ENCODE data around the gene TBC1D10B. TPM values are rescaled to one million over a fixed set of nuclear protein-coding genes. Genes with fewer than 3 reads are reported as not detected.

Gene TBC1D10B
- total RNA-seq, 1 experiment from 2014 or later, result 36.0 TPM

DNA sequence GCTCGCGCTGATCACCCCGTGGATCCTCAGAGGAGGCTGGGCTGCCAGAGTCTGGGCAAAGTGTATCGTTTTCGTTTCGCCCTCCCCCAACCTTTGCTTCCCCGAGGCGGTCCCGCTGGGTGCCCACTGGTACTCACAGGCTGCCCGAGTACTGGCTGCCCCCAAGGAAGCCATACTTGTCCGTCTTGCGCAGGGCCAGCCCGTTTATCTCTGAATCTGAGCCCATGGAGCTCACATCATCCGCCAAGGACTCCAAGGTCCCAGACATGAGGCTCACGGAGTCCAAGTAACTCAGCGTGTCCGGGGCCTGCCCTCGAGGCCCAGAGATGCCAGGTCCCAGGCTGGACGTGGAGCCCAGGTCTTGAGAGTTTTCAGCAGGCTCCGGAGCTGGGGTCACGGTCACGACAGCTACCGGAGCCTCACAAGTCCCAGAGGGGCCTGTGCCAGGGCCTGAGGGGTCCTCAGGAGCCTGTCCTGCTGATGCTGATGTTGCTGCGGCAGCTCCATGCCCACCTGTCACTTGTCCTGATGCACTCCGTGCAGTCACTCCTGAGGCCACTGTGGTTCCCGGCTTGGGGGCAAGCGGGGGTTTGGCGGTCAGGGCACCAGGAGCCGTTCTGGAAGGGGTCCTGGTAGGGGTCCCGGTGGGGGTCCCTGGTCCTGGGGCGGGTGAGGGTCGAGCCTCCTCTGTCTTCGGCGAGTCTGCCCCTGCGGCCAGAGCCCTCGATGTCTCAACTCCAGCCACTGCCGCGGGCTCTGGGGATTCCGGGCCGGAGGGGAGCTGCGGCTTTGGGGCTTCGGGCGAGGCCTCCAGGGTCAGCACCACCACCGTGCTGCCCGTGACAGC lies 980 bp downstream of the TBC1D10B start:
- DNase-seq, result peak in 1 of 2 experiments; percentile 44
- H3K4me3 ChIP-seq, result peak overlapping the region; percentile 70
- peaks cover 23% of the 10 kb centered on the region for H3K36me3 ChIP-seq
- H3K9me3 ChIP-seq (replicated peaks), result no peaks in the 10 kb centered on the region
- H3K27ac ChIP-seq, result no peak overlapping the region; the same call in 1 of the 2 replicates
- no peaks in the 10 kb centered on the region for H3K27me3 ChIP-seq
- peaks cover 22% of the 10 kb centered on the region for H3K4me1 ChIP-seq

DNA sequence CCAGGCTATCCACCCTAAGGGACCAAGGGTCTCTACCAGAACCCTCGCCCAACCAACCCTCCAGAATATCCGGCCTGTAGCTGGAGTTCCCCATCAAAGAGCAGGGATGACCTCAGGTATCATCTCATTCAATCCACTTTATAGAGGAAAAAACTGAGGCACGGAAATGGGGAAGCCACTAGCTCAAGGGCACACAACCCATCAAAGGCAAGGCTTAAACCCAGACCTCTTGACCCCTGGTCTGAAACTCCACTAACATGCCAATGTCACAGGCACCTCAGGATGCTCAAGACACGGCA lies 1.6 kb downstream of the TBC1D10B start:
- DNase-seq, result no peak
- Histone ChIP-seq H3K27me3 (no peaks in the 10 kb centered on the region), H3K36me3 (peaks cover 26% of the 10 kb centered on the region), H3K4me1 (peaks cover 22% of the 10 kb centered on the region), H3K27ac (no peak overlapping the region), H3K9me3 (replicated peaks) (no peaks in the 10 kb centered on the region), H3K4me3 (peak overlapping the region; percentile 70)

DNA sequence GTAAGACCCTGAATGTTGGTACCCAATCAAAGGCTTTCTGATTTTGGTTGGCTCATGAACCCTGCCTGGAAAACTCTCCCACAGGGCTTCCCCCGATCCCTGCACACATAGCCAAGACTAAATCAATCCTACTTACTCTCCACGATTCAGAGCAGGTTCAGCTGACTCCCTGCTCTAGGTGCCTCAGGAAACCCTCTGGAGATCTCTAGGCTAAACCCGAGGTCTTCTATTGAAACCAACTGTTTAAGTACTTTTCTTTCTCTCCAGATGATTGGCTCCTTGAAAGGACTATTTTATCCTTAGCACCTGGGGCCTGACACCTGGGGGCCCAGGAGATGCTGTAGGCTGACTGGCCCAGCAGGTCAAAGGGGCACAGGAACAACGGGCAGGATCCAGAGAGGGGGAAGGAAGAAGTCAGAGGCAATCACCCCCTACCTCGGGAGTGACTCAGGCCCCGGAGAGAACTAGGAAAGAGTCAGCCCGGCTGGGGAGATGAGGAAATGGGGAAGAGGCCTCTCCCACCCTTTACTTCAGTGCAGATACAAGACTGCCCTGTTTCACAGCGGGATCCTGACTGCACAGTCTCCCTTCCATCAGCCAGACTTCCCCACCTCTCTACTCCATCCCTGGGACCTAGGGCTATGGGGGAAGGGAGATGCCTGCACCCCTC lies 2.0 kb downstream of the TBC1D10B start:
- Histone ChIP-seq H3K36me3 (peaks cover 27% of the 10 kb centered on the region), H3K27me3 (no peaks in the 10 kb centered on the region), H3K4me1 (peaks cover 22% of the 10 kb centered on the region), H3K9me3 (replicated peaks) (no peaks in the 10 kb centered on the region), H3K4me3 (peak overlapping the region; percentile 70), H3K27ac (no peak overlapping the region)
- peak in 1 of 2 experiments; percentile 36 for DNase-seq

DNA sequence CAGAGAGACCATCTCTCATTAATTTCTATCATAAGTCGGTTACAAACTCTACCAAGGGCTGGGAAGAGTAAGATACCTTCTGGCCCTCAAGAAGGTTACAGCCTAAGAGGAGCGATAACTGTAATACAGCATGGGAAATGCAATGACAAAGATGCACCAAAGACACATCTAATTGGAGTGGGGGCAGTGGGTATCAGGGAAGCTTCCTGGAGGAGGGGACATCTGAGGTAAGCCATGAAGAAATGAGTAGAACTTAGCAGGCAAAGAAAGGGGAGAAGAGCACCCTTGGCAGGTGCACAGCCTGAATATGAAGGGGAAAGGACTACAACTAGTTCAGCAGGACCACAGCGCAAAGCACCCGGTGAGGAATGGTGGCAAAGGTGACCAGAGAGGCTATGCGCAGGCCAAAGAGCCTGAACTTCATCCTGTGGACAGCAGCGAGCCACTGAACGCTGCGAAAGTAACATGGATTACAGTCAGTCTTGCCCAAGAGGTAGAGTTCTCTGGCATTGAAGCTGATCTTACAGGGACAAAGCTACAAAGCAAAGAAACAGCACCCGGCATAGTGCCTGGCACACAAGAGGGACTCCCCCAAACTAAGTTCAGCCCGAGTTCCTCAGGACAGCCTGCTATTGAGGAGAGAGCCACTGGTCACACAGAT lies 2.8 kb downstream of the TBC1D10B start:
- Histone ChIP-seq H3K4me1 (peaks cover 16% of the 10 kb centered on the region), H3K9me3 (replicated peaks) (no peaks in the 10 kb centered on the region), H3K4me3 (no peak overlapping the region; the same call in 1 of the 2 replicates), H3K36me3 (peaks cover 31% of the 10 kb centered on the region), H3K27me3 (no peaks in the 10 kb centered on the region), H3K27ac (no peak overlapping the region)
- DNase-seq, result no peak

DNA sequence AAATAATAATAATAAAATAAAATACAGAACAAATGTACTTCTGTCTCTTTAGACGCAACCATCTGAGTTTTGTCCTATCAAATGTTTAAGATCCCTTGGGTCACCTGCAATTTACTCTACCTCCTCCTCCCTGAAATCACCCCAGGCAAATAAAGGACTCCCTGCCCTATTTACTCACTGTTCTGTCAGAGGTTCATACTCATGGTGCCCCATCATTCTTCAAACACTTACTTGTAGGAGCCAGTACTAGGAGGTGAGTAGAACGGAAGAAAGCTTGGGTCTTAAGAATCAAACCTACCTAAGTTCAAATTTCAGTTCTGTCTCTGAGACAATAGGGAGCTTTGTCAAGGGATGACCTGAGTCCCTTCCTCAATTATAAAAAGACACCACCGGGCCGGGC lies 3.8 kb downstream of the TBC1D10B start:
- no peak overlapping the region for H3K4me3 ChIP-seq
- no peaks in the 10 kb centered on the region for H3K27me3 ChIP-seq
- no peaks in the 10 kb centered on the region for H3K9me3 ChIP-seq (replicated peaks)
- H3K27ac ChIP-seq, result no peak overlapping the region
- H3K4me1 ChIP-seq, result peaks cover 6% of the 10 kb centered on the region
- peaks cover 36% of the 10 kb centered on the region for H3K36me3 ChIP-seq
- no peak for DNase-seq

DNA sequence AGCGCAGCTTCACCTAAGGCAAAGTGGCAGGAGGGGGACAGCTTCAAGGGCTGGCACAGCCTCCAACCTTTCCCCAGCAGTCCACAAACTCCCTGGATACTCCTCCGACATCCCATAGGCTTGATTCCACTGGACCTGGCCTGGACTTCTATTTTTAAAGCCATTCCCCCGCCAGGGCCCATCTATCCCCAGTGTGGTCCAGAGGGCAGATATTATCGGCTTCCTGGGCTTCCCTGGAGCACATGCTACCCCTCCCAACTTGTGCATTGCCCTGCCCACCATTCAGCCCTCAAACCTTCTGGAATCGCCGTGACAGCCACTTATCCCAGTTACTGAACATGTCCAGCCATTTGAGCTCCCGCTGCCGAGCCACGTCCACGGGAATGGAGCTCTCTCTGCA lies 5.1 kb downstream of the TBC1D10B start:
- Histone ChIP-seq H3K27ac (no peak overlapping the region), H3K27me3 (no peaks in the 10 kb centered on the region), H3K36me3 (peaks cover 39% of the 10 kb centered on the region), H3K9me3 (replicated peaks) (no peaks in the 10 kb centered on the region), H3K4me1 (peaks cover 5% of the 10 kb centered on the region; the same call in 1 of the 2 replicates), H3K4me3 (no peak overlapping the region)
- no peak for DNase-seq

DNA sequence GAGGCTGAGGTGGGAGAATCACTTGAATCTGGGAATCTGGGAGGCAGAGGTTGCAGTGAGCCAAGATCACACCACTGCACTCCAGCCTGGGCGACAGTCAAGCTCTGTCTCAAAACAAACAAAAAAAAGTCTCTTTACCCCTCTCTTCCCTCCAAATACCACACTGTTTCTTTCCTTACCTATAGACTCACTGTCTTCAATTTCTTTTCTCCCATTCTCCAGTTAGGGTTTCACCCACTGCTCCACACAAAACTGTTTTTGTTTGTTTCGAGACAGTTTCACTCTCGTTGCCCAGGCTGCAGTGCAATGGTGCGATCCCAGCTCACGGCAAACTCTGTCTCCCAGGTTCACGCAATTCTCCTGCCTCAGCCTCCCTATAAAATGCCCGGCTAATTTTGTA lies 9.1 kb downstream of the TBC1D10B start:
- peaks cover 46% of the 10 kb centered on the region for H3K36me3 ChIP-seq

DNA sequence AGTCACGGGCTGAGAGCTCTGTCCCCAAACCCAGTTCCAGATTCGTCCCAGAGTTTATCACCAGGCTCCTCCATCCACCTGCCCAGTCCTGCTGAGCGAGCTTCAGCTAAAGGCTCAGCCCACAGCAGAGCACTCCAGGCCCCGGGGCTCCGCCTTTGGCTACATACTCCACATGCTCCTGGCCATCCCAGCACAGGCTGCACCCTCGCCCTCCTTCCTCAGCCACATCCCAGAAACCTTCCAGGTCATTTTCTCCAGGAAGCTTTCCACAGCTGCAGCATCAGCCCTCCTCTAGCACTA lies 10.5 kb downstream of the TBC1D10B start:
- no peaks in the 10 kb centered on the region for H3K9me3 ChIP-seq (replicated peaks)
- no peak overlapping the region for H3K27ac ChIP-seq
- DNase-seq, result no peak
- peaks cover 34% of the 10 kb centered on the region for H3K36me3 ChIP-seq
- H3K27me3 ChIP-seq, result no peaks in the 10 kb centered on the region
- H3K4me3 ChIP-seq, result no peak overlapping the region
- H3K4me1 ChIP-seq, result no peaks in the 10 kb centered on the region

More for the DNA sequence above, 9.1 kb downstream of the TBC1D10B start:
- Histone ChIP-seq H3K4me3 (no peak overlapping the region), H3K9me3 (replicated peaks) (no peaks in the 10 kb centered on the region), H3K27ac (no peak overlapping the region), H3K27me3 (no peaks in the 10 kb centered on the region), H3K4me1 (no peaks in the 10 kb centered on the region)
- DNase-seq, result no peak

DNA sequence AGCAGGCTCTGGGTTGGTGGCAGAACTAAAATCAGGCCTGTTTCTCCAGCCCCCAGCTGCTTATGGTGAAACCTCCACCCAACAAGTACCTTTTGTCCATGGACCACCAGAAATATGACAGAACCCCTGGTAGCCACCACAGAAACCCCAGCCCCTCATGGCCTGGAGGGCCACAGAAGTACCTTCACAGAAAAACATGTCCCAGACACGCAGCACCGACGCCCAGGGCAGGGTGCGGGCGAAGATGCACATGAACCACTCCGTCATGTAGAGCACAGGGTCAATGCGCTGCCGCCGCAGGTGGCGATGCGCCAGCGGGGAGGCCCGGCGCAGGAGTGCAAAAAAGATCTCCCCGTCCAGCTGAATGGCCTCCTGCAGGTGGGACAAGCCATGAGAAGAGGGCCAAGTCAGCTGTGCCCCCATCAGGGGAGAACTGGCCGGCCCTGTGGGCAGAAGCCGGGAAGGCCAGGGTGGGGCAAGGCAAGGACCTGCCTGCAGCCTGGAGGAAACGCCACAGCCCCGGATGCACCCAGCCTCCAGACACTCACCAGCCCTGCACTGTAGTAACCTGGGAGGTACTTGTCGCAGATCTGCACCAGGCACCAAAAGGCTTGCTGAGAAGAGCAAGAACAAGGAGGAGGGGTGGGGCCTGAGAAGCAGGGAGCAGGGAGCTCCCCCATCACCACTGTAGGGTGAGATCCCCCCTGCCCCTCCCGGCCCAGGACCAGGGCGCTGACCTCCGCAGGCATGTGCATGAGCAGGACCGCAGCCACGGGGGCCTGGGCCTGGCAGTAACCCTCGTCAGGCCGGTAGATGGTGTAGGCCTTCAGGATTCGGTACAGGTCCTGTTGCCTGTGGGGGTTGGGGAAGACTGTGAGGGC lies 11.1 kb downstream of the TBC1D10B start:
- H3K27ac ChIP-seq, result no peak overlapping the region

DNA sequence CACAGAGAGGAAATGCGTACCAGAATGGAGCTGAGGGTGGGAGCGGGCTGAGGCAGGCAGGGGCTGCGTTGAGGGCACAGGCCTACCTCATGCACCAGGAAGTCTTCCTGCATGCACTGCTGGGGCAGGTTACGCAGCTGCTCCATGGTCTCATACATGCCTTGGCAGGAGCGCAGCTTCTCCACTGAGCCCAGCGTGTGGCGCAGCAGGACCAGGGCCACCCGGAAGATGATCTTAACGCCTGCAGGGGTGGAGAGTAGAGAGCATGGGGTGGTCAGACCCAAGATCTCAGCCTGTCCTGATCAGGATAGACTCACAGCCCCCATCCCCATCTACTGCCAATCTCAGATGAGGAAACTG lies 11.7 kb downstream of the TBC1D10B start:
- Histone ChIP-seq H3K36me3 (peaks cover 31% of the 10 kb centered on the region; the same call in 1 of the 2 replicates), H3K27me3 (no peaks in the 10 kb centered on the region), H3K4me3 (no peak overlapping the region), H3K9me3 (replicated peaks) (no peaks in the 10 kb centered on the region), H3K4me1 (peaks cover 3% of the 10 kb centered on the region; the same call in 1 of the 2 replicates), H3K27ac (no peak overlapping the region)
- DNase-seq, result no peak

More for the DNA sequence above, 11.1 kb downstream of the TBC1D10B start:
- no peak for DNase-seq
- Histone ChIP-seq H3K9me3 (replicated peaks) (no peaks in the 10 kb centered on the region), H3K4me1 (no peaks in the 10 kb centered on the region; the same call in 1 of the 2 replicates), H3K27me3 (no peaks in the 10 kb centered on the region), H3K36me3 (peaks cover 28% of the 10 kb centered on the region), H3K4me3 (no peak overlapping the region)

DNA sequence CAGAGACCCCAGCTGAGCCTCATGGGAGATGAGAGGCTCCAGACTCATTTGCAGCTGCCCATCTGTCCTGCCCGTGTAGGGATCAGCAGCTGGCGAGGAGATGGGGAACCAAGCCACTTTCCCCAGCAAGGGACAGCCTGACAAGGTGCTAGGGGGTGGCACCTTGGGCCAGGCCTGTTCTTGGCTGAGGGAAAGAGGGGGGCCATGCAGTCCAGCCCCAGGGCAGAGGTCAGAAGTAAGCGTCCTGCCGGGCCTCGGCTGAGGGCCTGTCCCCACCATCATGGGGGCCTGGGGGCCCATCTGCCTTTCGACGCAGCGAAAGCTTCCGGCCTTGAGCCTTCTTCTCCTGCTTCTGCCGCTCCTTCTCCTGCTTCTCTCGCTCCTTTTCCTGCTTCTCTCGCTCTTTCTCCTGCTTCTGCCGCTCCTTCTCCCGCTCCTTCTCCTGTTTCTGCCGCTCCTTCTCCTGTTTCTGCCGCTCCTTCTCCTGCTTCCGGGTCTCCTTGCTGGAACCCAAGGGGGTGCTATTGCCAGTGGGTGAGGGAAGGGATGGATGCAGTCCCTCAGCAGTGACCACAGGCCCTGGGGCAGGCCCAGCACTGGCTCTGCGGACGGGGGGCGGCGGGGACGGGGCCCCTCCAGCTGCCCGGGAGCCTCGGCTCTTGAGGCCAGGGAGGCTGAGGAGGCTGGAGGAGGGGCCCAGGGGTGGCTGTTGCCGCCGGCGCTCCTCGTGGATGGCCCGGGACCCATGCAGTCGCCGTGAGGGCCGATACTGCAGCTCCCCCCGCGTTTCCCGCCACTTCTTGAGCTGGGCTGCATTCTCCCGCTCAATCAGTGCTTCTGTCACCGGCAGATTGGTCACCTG lies 12.3 kb downstream of the TBC1D10B start:
- H3K27me3 ChIP-seq, result no peaks in the 10 kb centered on the region
- DNase-seq, result no peak
- peaks cover 30% of the 10 kb centered on the region for H3K36me3 ChIP-seq
- no peaks in the 10 kb centered on the region for H3K9me3 ChIP-seq (replicated peaks)
- no peak overlapping the region for H3K27ac ChIP-seq
- no peak overlapping the region for H3K4me3 ChIP-seq
- peaks cover 3% of the 10 kb centered on the region; the same call in 1 of the 2 replicates for H3K4me1 ChIP-seq

DNA sequence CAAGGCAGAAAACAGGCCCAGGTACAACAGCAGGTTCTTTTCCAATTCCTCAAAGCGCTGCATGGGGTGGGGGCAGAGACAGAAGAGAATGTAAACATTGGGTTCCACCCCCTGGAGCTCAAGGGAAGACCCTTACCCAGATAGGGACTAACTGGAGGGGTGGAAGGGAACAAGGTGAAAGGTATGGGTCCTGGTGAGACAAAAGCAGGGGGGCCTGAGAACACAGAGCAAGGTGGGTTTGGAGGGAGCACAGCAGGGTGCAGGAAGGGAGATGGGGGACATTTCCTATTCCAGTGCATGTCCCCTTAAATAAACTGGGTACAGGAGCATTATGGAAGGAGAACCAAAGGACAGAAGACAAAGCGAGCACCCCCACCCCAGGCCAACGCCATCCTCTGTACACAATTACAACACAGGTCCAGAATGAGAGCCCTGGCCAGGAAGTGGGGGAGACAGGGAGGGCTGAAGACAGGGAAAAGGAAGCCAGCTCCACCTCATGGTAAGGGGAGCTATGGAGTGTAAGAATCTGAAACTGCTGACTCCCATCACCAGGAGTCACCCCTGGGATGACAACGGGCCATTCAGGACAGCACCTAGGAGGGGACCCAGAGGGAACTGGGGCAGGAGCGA lies 13.1 kb downstream of the TBC1D10B start:
- H3K4me3 ChIP-seq, result no peak overlapping the region
- no peaks in the 10 kb centered on the region for H3K27me3 ChIP-seq
- DNase-seq, result no peak
- H3K36me3 ChIP-seq, result peaks cover 31% of the 10 kb centered on the region
- no peak overlapping the region for H3K27ac ChIP-seq
- H3K4me1 ChIP-seq, result peaks cover 3% of the 10 kb centered on the region; the same call in 1 of the 2 replicates
- H3K9me3 ChIP-seq (replicated peaks), result no peaks in the 10 kb centered on the region

DNA sequence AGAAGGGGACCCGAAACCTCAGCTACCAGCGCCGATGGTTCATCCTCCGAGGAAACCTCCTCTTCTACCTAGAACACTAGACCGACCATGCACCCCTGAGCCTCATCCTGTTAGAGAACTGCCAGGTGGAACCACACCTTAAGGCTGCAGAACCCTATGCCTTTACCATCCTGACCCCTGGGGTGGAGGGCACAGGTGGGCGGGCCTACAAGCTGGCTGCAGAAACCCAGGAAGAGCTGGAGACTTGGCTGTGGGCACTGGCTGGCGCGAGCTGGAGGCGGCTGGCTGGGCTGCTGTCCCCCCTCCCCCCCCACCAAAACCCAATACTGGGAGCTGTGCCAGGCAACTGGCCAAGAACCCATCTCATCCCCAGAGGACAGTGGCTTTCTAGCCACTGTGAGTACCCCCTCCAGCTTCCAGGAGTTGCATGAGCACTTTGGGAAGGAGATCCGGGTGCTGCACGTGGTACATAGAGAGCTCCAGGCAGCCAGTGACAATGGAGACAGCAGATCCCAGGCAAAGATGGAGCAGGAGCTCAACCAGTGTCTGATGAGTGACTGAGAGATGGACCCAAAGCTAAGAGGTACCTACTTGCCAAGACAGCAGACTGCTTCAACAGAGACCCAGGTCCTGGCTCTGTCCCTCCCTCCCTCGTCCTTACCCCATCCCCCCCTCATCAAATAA lies 13.8 kb downstream of the TBC1D10B start:
- DNase-seq, result no peak

More for the DNA sequence above, 13.8 kb downstream of the TBC1D10B start:
- no peak overlapping the region for H3K27ac ChIP-seq
- H3K36me3 ChIP-seq, result peaks cover 32% of the 10 kb centered on the region
- H3K4me1 ChIP-seq, result peaks cover 3% of the 10 kb centered on the region; the same call in 1 of the 2 replicates
- no peaks in the 10 kb centered on the region for H3K27me3 ChIP-seq
- no peak overlapping the region for H3K4me3 ChIP-seq
- no peaks in the 10 kb centered on the region for H3K9me3 ChIP-seq (replicated peaks)
